Stimulated activated CD4-positive, alpha-beta T cell treated with anti-CD3 and anti-CD28 coated beads, Interleukin-4, amount 100 ng/mL, for 1 hour (primary cell): ENCODE data around the gene QSOX2.

Source experiments
- DNase-seq: peaks from one replicate; pipeline ENCODE4 v3.0.0-alpha.2; 2020

QSOX2 gene

GRCh38 chr9:136219276-136219675 lies 26.3 kb downstream of the QSOX2 start:
- no peak for DNase-seq

- DNase-seq: no peak
Measured at GRCh38 chr9:136218673-136219072, 26.9 kb downstream of the QSOX2 start.

- no peak for DNase-seq
Measured at GRCh38 chr9:136218271-136218670, 27.3 kb downstream of the QSOX2 start.

GRCh38 chr9:136216541-136217244 lies 28.9 kb downstream of the QSOX2 start:
- DNase-seq: no peak

- DNase-seq: no peak
Measured at GRCh38 chr9:136213733-136214132, 31.9 kb downstream of the QSOX2 start.

GRCh38 chr9:136212345-136212950 lies 33.2 kb downstream of the QSOX2 start:
- no peak for DNase-seq

- DNase-seq: no peak
Measured at GRCh38 chr9:136211441-136212344, 33.9 kb downstream of the QSOX2 start.

- no peak for DNase-seq
Measured at GRCh38 chr9:136211006-136211405, 34.6 kb downstream of the QSOX2 start.

- no peak for DNase-seq
Measured at GRCh38 chr9:136210276-136210675, 35.3 kb downstream of the QSOX2 start.

- DNase-seq: no peak
Measured at GRCh38 chr9:136209786-136210185, 35.8 kb downstream of the QSOX2 start.

GRCh38 chr9:136209232-136209631 lies 36.4 kb downstream of the QSOX2 start:
- no peak for DNase-seq

GRCh38 chr9:136208675-136209074 lies 36.9 kb downstream of the QSOX2 start:
- no peak for DNase-seq

GRCh38 chr9:136207616-136208015 lies 38.0 kb downstream of the QSOX2 start:
- DNase-seq: no peak

GRCh38 chr9:136206602-136207275 lies 38.9 kb downstream of the QSOX2 start:
- no peak for DNase-seq

GRCh38 chr9:136205707-136205992 lies 40.0 kb downstream of the QSOX2 start:
- DNase-seq: no peak

- DNase-seq: peak; percentile 25
Measured at GRCh38 chr9:136204838-136205706, 40.5 kb downstream of the QSOX2 start, which contains the start of gene LHX3. Gene LHX3 (minus strand): TSS chr9:136205128. CDS start chr9:136205012, 116 bp downstream.

GRCh38 chr9:136204145-136204805 lies 41.3 kb downstream of the QSOX2 start:
- no peak for DNase-seq

- DNase-seq: no peak
Measured at GRCh38 chr9:136203408-136204144, 42.0 kb downstream of the QSOX2 start.

- no peak for DNase-seq
Measured at GRCh38 chr9:136202454-136203407, 42.9 kb downstream of the QSOX2 start.
